LNCaP clone FGC (cell line): ENCODE results near the gene KNL1.
A peak's percentile ranks its signal among the peaks of the same experiment; 100 is the strongest.

Experiments
- DNase-seq: peaks from one replicate; pipeline ENCODE4 v3.0.0-alpha.2; 2011; ENCODE audit warnings: low read depth
- H3K4me3 ChIP-seq: 2 replicates; pipeline ENCODE4 v1.5.1; 2011; ENCODE audit warnings: mild to moderate bottlenecking, low read depth, low read length, control low read depth
- TF ChIP-seq, protein P1 (sequence below): IDR thresholded peaks from 2 replicates; pipeline ENCODE4 v1.5.1; 2012; ENCODE audit warnings: mild to moderate bottlenecking; ENCODE audit not compliant: control insufficient read depth, insufficient read depth; ENCODE audit errors: extremely low read depth

The KNL1 gene

DNA sequence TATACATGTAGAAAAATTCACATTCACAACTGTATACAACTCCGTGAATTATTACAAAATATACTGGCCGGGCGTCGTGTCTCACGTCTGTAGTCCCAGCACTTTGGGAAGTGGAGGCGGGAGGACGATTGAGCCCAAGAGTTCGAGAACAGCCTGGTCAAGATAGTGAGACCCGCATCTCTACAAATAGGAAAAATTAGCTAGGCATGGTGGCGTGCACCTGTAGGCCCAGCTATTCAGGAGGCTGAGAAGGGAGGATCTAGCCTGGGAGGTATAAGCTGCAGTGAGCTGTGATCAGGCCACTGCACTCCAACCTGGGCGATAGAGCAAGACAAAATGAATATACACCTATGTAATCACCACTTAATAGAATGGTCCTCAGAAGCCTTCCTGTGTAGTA lies 102.2 kb downstream of the KNL1 start:
- peak overlapping the region; percentile 83; the same call in 1 of the 2 replicates for H3K4me3 ChIP-seq
- no peak for DNase-seq
- TF ChIP-seq, protein P1, sequence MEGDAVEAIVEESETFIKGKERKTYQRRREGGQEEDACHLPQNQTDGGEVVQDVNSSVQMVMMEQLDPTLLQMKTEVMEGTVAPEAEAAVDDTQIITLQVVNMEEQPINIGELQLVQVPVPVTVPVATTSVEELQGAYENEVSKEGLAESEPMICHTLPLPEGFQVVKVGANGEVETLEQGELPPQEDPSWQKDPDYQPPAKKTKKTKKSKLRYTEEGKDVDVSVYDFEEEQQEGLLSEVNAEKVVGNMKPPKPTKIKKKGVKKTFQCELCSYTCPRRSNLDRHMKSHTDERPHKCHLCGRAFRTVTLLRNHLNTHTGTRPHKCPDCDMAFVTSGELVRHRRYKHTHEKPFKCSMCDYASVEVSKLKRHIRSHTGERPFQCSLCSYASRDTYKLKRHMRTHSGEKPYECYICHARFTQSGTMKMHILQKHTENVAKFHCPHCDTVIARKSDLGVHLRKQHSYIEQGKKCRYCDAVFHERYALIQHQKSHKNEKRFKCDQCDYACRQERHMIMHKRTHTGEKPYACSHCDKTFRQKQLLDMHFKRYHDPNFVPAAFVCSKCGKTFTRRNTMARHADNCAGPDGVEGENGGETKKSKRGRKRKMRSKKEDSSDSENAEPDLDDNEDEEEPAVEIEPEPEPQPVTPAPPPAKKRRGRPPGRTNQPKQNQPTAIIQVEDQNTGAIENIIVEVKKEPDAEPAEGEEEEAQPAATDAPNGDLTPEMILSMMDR, result no peak

DNA sequence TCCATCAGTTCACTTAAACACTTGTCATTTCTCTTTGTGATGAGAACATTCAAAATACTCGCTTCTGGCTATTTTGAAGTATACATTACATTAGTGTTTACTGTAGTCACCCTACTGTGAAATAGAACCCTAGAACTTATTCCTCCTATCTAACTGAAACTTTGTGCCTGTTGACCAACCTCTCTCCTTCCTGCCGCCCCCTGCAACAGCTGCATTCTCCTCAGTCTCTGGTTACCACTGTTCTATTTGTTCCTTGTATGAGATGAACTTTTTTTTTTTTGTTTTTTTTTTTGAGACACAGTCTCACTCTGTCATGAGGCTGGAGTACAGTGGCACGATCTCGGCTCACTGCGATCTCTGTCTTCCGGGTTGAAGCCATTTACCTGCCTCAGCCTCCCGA lies 103.9 kb downstream of the KNL1 start:
- TF ChIP-seq, protein P1, result no peak
- no peak for DNase-seq
- no peak overlapping the region for H3K4me3 ChIP-seq

DNA sequence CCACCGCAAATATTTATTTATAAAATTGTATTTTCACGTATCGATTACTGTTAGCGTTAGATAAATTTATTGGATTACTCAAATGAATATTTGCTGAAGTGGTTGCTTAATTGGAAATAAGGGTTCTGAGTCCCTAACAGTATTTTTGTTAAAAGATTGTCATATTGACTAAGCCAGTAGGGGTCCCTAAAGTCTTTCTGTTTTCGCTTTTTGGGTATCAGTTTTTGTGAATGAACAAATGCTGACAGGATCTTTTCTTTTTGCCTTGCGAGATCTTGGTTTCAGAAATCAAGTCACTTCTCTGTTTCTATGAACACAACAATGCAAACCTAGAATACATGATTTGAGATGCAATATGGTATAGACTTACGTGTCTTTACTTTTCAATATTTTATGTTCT lies 108.0 kb downstream of the KNL1 start:
- no peak overlapping the region for H3K4me3 ChIP-seq
- no peak for DNase-seq
- TF ChIP-seq, protein P1, result peak; percentile 42

DNA sequence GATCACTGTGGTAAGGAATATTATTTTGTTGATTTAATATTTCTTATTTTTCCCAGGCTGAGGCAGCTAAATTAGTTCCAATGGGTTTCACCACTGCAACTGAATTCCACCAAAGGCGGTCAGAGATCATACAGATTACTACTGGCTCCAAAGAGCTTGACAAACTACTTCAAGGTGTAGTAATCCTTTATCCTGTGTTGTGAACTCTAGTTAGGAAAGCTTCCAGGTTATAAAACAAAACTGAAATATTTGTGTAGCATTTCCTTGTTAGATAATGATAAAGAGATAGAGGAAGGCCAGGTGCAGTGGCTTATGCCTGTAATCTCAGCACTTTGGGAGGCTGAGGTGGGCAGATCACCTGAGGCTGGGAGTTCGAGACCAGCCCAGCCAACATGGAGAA lies 112.1 kb downstream of the KNL1 start:
- DNase-seq, result peak; percentile 92

More for the DNA sequence above, 112.1 kb downstream of the KNL1 start:
- TF ChIP-seq, protein P1, result no peak
- H3K4me3 ChIP-seq, result no peak overlapping the region
